GM12874 (cell line): ENCODE measurements around the gene MYCN.

Experiments
- CTCF ChIP-seq: IDR thresholded peaks from 2 replicates; pipeline ENCODE4 v1.5.1; 2011; ENCODE audit warnings: low read depth, mild to moderate bottlenecking, control low read depth, low read length, moderate library complexity; ENCODE audit not compliant: insufficient read depth

Gene MYCN

GRCh38 chr2:15931319-15931890 is 8.9 kb upstream of the MYCN start:
- TF ChIP-seq CTCF, result no peak

- no peak for TF ChIP-seq CTCF
Measured at GRCh38 chr2:15931950-15932349, 8.4 kb upstream of the MYCN start.

GRCh38 chr2:15932394-15933183 is 7.8 kb upstream of the MYCN start:
- TF ChIP-seq CTCF, result no peak

- no peak for TF ChIP-seq CTCF
Measured at GRCh38 chr2:15933184-15933845, 7.0 kb upstream of the MYCN start.

GRCh38 chr2:15934291-15934945 is 5.9 kb upstream of the MYCN start:
- no peak for TF ChIP-seq CTCF

GRCh38 chr2:15935189-15935588 is 5.2 kb upstream of the MYCN start:
- TF ChIP-seq CTCF, result no peak

- TF ChIP-seq CTCF, result no peak
Measured at GRCh38 chr2:15935675-15936074, 4.7 kb upstream of the MYCN start.
